ENCODE data around the gene ATP2B1.
A peak's percentile ranks its signal among the peaks of the same experiment; 100 is the strongest.

ATP2B1 gene

GRCh38 chr12:89709995-89710872, 1.6 kb upstream of the ATP2B1 start:
- no peaks in the 10 kb centered on the region for H3K36me3 ChIP-seq (ENCODE audit: control insufficient read depth, insufficient read depth, low read length)
- H3K27me3 ChIP-seq (ENCODE audit: control insufficient read depth, insufficient read depth, low read length) = peaks cover 37% of the 10 kb centered on the region
- H3K4me1 ChIP-seq (ENCODE audit: control insufficient read depth, insufficient read depth, low read length) = peaks cover 3% of the 10 kb centered on the region
- no peaks in the 10 kb centered on the region for H3K9me3 ChIP-seq (ENCODE audit: control insufficient read depth, insufficient read depth, low read length)
- H3K9ac ChIP-seq (ENCODE audit: low read depth, low read length) = peak overlapping the region; percentile 47
- peak overlapping the region; percentile 88 for H3K4me3 ChIP-seq (ENCODE audit: low read depth, low read length)

- H3K36me3 ChIP-seq (ENCODE audit: control insufficient read depth, insufficient read depth, low read length) = no peaks in the 10 kb centered on the region
- peak overlapping the region; percentile 88 for H3K4me3 ChIP-seq (ENCODE audit: low read depth, low read length)
- peak overlapping the region; percentile 47 for H3K9ac ChIP-seq (ENCODE audit: low read depth, low read length)
- H3K27me3 ChIP-seq (ENCODE audit: control insufficient read depth, insufficient read depth, low read length) = peaks cover 41% of the 10 kb centered on the region
- no peaks in the 10 kb centered on the region for H3K9me3 ChIP-seq (ENCODE audit: control insufficient read depth, insufficient read depth, low read length)
- peaks cover 3% of the 10 kb centered on the region for H3K4me1 ChIP-seq (ENCODE audit: control insufficient read depth, insufficient read depth, low read length)
Measured at GRCh38 chr12:89709157-89709994, 738 bp upstream of the ATP2B1 start.

GRCh38 chr12:89707703-89708564, 704 bp downstream of the ATP2B1 start:
- H3K4me1 ChIP-seq (ENCODE audit: control insufficient read depth, insufficient read depth, low read length) = peaks cover 3% of the 10 kb centered on the region
- H3K27me3 ChIP-seq (ENCODE audit: control insufficient read depth, insufficient read depth, low read length) = peaks cover 41% of the 10 kb centered on the region
- peak overlapping the region; percentile 37 for H3K9ac ChIP-seq (ENCODE audit: low read depth, low read length)
- peak overlapping the region; percentile 77 for H3K4me3 ChIP-seq (ENCODE audit: low read depth, low read length)
- no peaks in the 10 kb centered on the region for H3K9me3 ChIP-seq (ENCODE audit: control insufficient read depth, insufficient read depth, low read length)
- H3K36me3 ChIP-seq (ENCODE audit: control insufficient read depth, insufficient read depth, low read length) = no peaks in the 10 kb centered on the region

- peaks cover 41% of the 10 kb centered on the region for H3K27me3 ChIP-seq (ENCODE audit: control insufficient read depth, insufficient read depth, low read length)
- peaks cover 3% of the 10 kb centered on the region for H3K4me1 ChIP-seq (ENCODE audit: control insufficient read depth, insufficient read depth, low read length)
- peak overlapping the region; percentile 77 for H3K4me3 ChIP-seq (ENCODE audit: low read depth, low read length)
Measured at GRCh38 chr12:89706986-89707702, 1.5 kb downstream of the ATP2B1 start.

GRCh38 chr12:89706551-89706950, 2.1 kb downstream of the ATP2B1 start:
- Histone ChIP-seq H3K9ac (ENCODE audit: low read depth, low read length) (no peak overlapping the region), H3K4me1 (ENCODE audit: control insufficient read depth, insufficient read depth, low read length) (peaks cover 3% of the 10 kb centered on the region), H3K9me3 (ENCODE audit: control insufficient read depth, insufficient read depth, low read length) (no peaks in the 10 kb centered on the region), H3K4me3 (ENCODE audit: low read depth, low read length) (no peak overlapping the region), H3K27me3 (ENCODE audit: control insufficient read depth, insufficient read depth, low read length) (peaks cover 38% of the 10 kb centered on the region), H3K36me3 (ENCODE audit: control insufficient read depth, insufficient read depth, low read length) (no peaks in the 10 kb centered on the region)

More at GRCh38 chr12:89706986-89707702, 1.5 kb downstream of the ATP2B1 start:
- no peaks in the 10 kb centered on the region for H3K36me3 ChIP-seq (ENCODE audit: control insufficient read depth, insufficient read depth, low read length)
- H3K9me3 ChIP-seq (ENCODE audit: control insufficient read depth, insufficient read depth, low read length) = no peaks in the 10 kb centered on the region
- H3K9ac ChIP-seq (ENCODE audit: low read depth, low read length) = no peak overlapping the region

GRCh38 chr12:89704457-89704856, 4.2 kb downstream of the ATP2B1 start:
- Histone ChIP-seq H3K9me3 (ENCODE audit: control insufficient read depth, insufficient read depth, low read length) (no peaks in the 10 kb centered on the region), H3K4me1 (ENCODE audit: control insufficient read depth, insufficient read depth, low read length) (peaks cover 3% of the 10 kb centered on the region), H3K9ac (ENCODE audit: low read depth, low read length) (no peak overlapping the region), H3K36me3 (ENCODE audit: control insufficient read depth, insufficient read depth, low read length) (no peaks in the 10 kb centered on the region), H3K27me3 (ENCODE audit: control insufficient read depth, insufficient read depth, low read length) (peaks cover 26% of the 10 kb centered on the region), H3K4me3 (ENCODE audit: low read depth, low read length) (no peak overlapping the region)

GRCh38 chr12:89703768-89704167, 4.9 kb downstream of the ATP2B1 start:
- Histone ChIP-seq H3K36me3 (ENCODE audit: control insufficient read depth, insufficient read depth, low read length) (no peaks in the 10 kb centered on the region), H3K9me3 (ENCODE audit: control insufficient read depth, insufficient read depth, low read length) (no peaks in the 10 kb centered on the region), H3K9ac (ENCODE audit: low read depth, low read length) (no peak overlapping the region), H3K4me1 (ENCODE audit: control insufficient read depth, insufficient read depth, low read length) (peaks cover 3% of the 10 kb centered on the region), H3K27me3 (ENCODE audit: control insufficient read depth, insufficient read depth, low read length) (peaks cover 26% of the 10 kb centered on the region), H3K4me3 (ENCODE audit: low read depth, low read length) (no peak overlapping the region)

- Histone ChIP-seq H3K9me3 (ENCODE audit: control insufficient read depth, insufficient read depth, low read length) (no peaks in the 10 kb centered on the region), H3K4me3 (ENCODE audit: low read depth, low read length) (no peak overlapping the region), H3K9ac (ENCODE audit: low read depth, low read length) (no peak overlapping the region), H3K36me3 (ENCODE audit: control insufficient read depth, insufficient read depth, low read length) (no peaks in the 10 kb centered on the region), H3K27me3 (ENCODE audit: control insufficient read depth, insufficient read depth, low read length) (peaks cover 26% of the 10 kb centered on the region), H3K4me1 (ENCODE audit: control insufficient read depth, insufficient read depth, low read length) (peaks cover 3% of the 10 kb centered on the region)
Measured at GRCh38 chr12:89702503-89702902, 6.1 kb downstream of the ATP2B1 start.

- no peaks in the 10 kb centered on the region for H3K9me3 ChIP-seq (ENCODE audit: control insufficient read depth, insufficient read depth, low read length)
- no peak overlapping the region for H3K9ac ChIP-seq (ENCODE audit: low read depth, low read length)
- peaks cover 1% of the 10 kb centered on the region for H3K4me1 ChIP-seq (ENCODE audit: control insufficient read depth, insufficient read depth, low read length)
- peaks cover 19% of the 10 kb centered on the region for H3K27me3 ChIP-seq (ENCODE audit: control insufficient read depth, insufficient read depth, low read length)
- no peak overlapping the region for H3K4me3 ChIP-seq (ENCODE audit: low read depth, low read length)
- H3K36me3 ChIP-seq (ENCODE audit: control insufficient read depth, insufficient read depth, low read length) = no peaks in the 10 kb centered on the region
Measured at GRCh38 chr12:89701606-89702206, 6.9 kb downstream of the ATP2B1 start.

GRCh38 chr12:89700191-89700810, 8.3 kb downstream of the ATP2B1 start:
- H3K27me3 ChIP-seq (ENCODE audit: control insufficient read depth, insufficient read depth, low read length) = peaks cover 5% of the 10 kb centered on the region
- H3K4me3 ChIP-seq (ENCODE audit: low read depth, low read length) = no peak overlapping the region
- H3K36me3 ChIP-seq (ENCODE audit: control insufficient read depth, insufficient read depth, low read length) = no peaks in the 10 kb centered on the region
- H3K4me1 ChIP-seq (ENCODE audit: control insufficient read depth, insufficient read depth, low read length) = no peaks in the 10 kb centered on the region
- H3K9ac ChIP-seq (ENCODE audit: low read depth, low read length) = no peak overlapping the region
- H3K9me3 ChIP-seq (ENCODE audit: control insufficient read depth, insufficient read depth, low read length) = no peaks in the 10 kb centered on the region

All from iPS-15b (cell line).